Parathyroid adenoma (tissue), 2 donors: ENCODE data around the gene MOGAT3.

Experiments
- H2AFZ ChIP-seq: fragments of 300-600 bp; sonication (generic); one replicate; pipeline ENCODE4 v1.7.0; 2017; ENCODE audit warnings: antibody characterized with exemption, mild to moderate bottlenecking
- H3K27ac ChIP-seq: fragments of 300-600 bp; sonication (generic); one replicate; pipeline ENCODE4 v1.7.0; 2017
- H3K27me3 ChIP-seq: fragments of 300-600 bp; sonication (generic); one replicate; pipeline ENCODE4 v1.7.0; 2017; ENCODE audit warnings: low read length; ENCODE audit not compliant: control insufficient read depth, insufficient read depth
- H3K36me3 ChIP-seq: fragments of 300-600 bp; sonication (generic); one replicate; pipeline ENCODE4 v1.7.0; 2017; ENCODE audit warnings: low read length; ENCODE audit not compliant: control insufficient read depth, insufficient read depth
- H3K4me1 ChIP-seq: fragments of 300-600 bp; sonication (generic); one replicate; pipeline ENCODE4 v1.7.0; 2017; ENCODE audit warnings: control low read depth
- H3K4me2 ChIP-seq: fragments of 300-600 bp; sonication (generic); one replicate; pipeline ENCODE4 v1.7.0; 2017; ENCODE audit warnings: low read length
- H3K4me3 ChIP-seq: fragments of 300-600 bp; sonication (generic); one replicate; pipeline ENCODE4 v1.7.0; 2017; ENCODE audit warnings: low read depth, low read length
- H3K79me2 ChIP-seq: fragments of 300-600 bp; sonication (generic); one replicate; pipeline ENCODE4 v1.7.0; 2017; ENCODE audit warnings: control low read depth
- H3K9ac ChIP-seq: fragments of 300-600 bp; sonication (generic); one replicate; pipeline ENCODE4 v1.7.0; 2017; ENCODE audit warnings: mild to moderate bottlenecking
- H3K9me3 ChIP-seq: fragments of 300-600 bp; sonication (generic); one replicate; pipeline ENCODE4 v1.7.0; 2017; ENCODE audit warnings: low read length; ENCODE audit not compliant: control insufficient read depth
- TF ChIP-seq, protein P1 (sequence below): fragments of 300-600 bp; sonication (generic); IDR thresholded peaks from one replicate; pipeline ENCODE4 v1.7.0; 2017; ENCODE audit warnings: antibody characterized with exemption, mild to moderate bottlenecking
- donor health status: primary hyperparathyroidism.

Gene MOGAT3

DNA sequence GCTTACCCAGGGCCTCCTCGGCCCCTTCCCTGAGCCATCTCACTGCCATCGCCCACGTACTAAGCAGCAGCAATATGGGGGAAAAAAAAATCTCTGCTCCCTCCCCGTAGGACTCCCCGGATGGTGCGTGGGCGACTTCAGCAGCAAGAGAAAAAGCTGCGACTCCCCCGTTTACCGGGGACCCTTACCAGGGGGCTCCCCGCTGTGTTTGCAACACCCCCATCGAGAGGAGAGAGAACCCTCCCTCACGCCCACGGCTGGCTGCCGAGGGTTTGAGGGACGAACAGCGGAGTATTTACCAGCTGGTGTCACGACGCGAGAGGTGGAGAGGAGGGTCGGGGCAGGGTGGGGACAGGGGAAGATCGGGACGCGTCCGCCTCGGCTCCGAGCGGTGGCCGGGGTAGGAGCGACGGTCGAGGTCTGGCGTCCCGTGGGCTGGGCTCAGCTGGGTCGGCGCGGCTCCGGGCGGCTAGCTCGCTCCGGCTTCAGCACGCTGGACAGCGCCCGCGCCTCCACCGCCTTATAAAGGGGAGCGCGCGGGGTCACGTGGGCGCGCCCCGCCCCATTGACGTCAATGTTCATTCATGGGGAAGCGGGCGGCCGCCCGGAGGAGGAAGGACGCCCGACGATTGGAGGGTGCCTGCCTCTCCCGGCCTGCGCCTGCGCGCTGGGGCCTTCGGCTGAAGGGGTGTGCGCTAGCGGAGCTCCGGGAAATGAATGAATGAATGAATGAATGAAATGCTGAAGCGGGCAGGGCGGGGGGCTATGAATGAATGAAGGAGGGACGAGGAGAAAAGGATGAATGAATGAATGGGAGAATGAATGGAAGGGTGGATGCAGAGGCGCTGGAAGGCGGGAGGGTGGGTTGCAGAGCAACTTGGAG is 35.5 kb downstream of the MOGAT3 start, which contains the start of gene VGF:
Gene VGF (minus strand): TSS at position 495 of the 883 bp plus-strand sequence. CDS start 726 bp downstream, outside the sequence.
- Histone ChIP-seq H3K9ac (no peak within 1 kb of the TSS), H3K4me3 (no peak within 1 kb of the TSS)

DNA sequence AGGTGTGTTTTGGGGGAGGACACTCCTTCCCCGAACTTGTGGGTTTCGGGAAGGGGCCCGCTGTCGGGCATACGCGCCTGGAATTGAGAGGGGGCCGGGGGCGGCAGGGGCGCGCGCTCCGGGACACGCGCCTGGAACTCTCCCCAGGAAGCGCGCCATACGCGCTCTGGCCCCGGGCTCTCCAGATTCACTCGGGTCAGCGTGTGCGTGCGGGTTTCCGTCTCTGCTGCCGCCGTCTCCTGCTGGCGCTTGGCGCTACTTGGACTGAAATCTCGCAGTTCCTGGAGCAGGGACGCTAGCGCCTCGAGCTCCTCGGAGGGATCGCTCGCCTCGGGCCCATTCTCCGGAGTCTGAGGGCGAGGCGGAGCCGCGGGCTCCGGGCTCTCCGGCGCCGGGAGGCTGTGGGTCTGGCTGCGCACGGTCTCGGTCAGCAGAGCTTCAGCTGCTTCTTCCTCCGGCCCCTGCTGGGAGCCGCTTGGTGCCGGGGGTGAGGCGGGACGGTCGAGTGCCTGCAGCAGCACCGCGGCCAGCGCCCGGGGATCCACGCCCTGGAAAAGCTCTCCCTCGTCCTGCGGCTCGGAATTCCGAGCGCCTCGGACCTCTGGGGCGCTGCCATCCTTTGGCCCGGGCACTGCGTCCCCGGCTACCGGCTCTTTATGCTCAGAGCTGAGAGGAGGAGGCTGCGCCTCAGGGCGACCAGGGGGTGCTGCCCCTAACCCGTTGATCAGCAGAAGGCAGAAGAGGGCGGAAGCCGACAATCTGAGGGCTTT is 36.6 kb downstream of the MOGAT3 start:
- H3K9me3 ChIP-seq, result no peaks in the 10 kb centered on the region
- no peak overlapping the region for H3K9ac ChIP-seq
- TF ChIP-seq, protein P1, sequence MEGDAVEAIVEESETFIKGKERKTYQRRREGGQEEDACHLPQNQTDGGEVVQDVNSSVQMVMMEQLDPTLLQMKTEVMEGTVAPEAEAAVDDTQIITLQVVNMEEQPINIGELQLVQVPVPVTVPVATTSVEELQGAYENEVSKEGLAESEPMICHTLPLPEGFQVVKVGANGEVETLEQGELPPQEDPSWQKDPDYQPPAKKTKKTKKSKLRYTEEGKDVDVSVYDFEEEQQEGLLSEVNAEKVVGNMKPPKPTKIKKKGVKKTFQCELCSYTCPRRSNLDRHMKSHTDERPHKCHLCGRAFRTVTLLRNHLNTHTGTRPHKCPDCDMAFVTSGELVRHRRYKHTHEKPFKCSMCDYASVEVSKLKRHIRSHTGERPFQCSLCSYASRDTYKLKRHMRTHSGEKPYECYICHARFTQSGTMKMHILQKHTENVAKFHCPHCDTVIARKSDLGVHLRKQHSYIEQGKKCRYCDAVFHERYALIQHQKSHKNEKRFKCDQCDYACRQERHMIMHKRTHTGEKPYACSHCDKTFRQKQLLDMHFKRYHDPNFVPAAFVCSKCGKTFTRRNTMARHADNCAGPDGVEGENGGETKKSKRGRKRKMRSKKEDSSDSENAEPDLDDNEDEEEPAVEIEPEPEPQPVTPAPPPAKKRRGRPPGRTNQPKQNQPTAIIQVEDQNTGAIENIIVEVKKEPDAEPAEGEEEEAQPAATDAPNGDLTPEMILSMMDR, result no peak
- no peak overlapping the region for H3K27ac ChIP-seq
- peaks cover 11% of the 10 kb centered on the region for H3K4me1 ChIP-seq
- H3K36me3 ChIP-seq, result no peaks in the 10 kb centered on the region
- H3K79me2 ChIP-seq, result no peaks in the 10 kb centered on the region
- no peak overlapping the region for H3K4me3 ChIP-seq
- H3K27me3 ChIP-seq, result no peaks in the 10 kb centered on the region
- no peak overlapping the region for H3K4me2 ChIP-seq
- H2AFZ ChIP-seq, result peak overlapping the region; percentile 76

More for the DNA sequence above, 35.5 kb downstream of the MOGAT3 start, which contains the start of gene VGF:
- Histone ChIP-seq H3K27me3 (no peaks in the 10 kb centered on the region), H3K9me3 (no peaks in the 10 kb centered on the region), H3K36me3 (no peaks in the 10 kb centered on the region), H3K27ac (no peak within 1 kb of the TSS), H2AFZ (peak within 1 kb of the TSS; percentile 56), H3K4me2 (no peak within 1 kb of the TSS), H3K79me2 (no peaks in the 10 kb centered on the region), H3K4me1 (peaks cover 15% of the 10 kb centered on the region)
- TF ChIP-seq, protein P1, result no peak

DNA sequence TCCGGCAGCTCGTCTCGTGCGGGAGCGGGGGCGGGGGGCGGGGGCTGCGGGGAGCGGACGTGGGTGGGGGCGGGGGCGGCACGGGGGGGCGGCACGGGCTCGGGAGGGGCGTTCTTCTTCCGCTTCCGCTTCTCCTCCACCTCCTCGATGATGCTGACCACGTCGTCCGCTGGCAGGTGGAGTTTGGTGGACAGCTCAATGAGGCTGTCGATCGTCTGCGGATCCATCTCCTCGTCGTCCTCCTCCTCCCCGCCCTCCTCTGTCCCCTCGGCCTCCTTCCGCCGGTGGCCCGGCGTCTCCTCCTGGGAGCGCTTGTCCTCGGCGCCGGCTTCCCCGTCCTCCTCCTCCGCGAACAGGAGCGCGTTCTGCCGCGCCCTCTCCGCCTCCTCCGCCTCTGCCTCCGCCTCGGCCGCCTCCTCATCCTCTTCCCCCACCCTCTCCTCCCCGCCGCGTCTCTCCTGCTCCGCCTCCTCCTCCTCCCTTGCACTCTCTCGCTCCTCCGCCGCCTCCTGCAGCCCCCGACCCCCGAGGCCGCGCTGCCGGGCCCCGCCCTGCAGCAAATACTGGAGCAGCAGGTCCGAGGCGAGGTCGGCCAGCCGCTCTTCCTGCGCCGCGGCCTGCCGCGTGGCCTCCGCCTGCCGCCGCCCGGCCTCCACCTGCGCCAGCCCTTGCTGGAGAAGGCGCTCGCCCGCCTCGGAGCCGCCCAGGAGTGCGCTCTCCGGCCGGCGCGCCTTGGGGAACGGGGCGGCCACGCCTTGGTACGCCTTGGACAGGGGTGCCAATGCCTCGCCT is 37.4 kb downstream of the MOGAT3 start:
- Histone ChIP-seq H2AFZ (peak overlapping the region; percentile 76), H3K27me3 (no peaks in the 10 kb centered on the region)

DNA sequence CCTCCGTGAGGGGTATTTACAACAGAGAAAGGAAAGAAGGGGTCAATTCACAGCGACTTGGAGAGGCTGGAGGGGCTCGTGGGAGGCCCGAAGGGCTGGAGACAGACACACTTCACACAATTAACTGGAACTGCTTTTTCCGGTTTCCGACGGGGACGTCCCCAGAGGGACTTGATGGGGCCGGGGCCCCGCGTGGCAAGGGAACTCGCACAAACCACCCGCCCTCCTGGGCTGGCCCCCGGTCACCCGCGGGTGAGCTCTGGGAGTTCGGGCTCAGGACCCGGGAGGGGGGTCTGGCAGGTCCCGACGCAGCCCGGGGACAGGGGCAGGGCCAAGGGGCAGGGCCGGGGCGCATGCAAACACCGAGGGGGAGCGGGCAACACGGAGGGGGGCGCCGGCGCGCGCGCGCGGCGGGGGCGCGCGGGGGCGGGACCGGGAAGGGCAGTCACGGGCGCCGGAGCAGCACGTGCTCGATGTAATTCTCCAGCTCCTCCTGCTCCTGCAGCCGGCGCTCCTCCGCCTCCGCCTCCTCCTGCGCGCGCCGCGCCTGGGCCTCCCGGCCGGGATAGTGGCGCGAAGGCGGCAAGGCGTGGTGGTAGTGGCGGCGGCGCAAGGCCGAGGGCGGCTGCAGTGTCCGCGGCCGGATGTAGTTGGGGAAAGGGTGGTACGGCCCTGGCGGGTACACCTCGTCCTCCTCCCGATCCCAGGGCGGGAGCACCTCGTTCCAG is 38.1 kb downstream of the MOGAT3 start:
- TF ChIP-seq, protein P1, result no peak
- no peak overlapping the region for H3K27ac ChIP-seq
- peaks cover 11% of the 10 kb centered on the region for H3K4me1 ChIP-seq
- no peaks in the 10 kb centered on the region for H3K27me3 ChIP-seq
- no peak overlapping the region for H3K4me2 ChIP-seq
- H3K4me3 ChIP-seq, result no peak overlapping the region
- no peak overlapping the region for H3K9ac ChIP-seq
- H3K36me3 ChIP-seq, result no peaks in the 10 kb centered on the region
- H3K9me3 ChIP-seq, result no peaks in the 10 kb centered on the region
- H3K79me2 ChIP-seq, result no peaks in the 10 kb centered on the region
- peak overlapping the region; percentile 42 for H2AFZ ChIP-seq

More for the DNA sequence above, 37.4 kb downstream of the MOGAT3 start:
- Histone ChIP-seq H3K9me3 (no peaks in the 10 kb centered on the region), H3K27ac (peak overlapping the region; percentile 1), H3K4me1 (peaks cover 11% of the 10 kb centered on the region), H3K9ac (no peak overlapping the region), H3K4me3 (no peak overlapping the region), H3K4me2 (peak overlapping the region; percentile 43), H3K79me2 (no peaks in the 10 kb centered on the region), H3K36me3 (no peaks in the 10 kb centered on the region)
- TF ChIP-seq, protein P1, result no peak
